Raji (cell line): ENCODE measurements around the gene ENTR1.

Experiments
- POLR2A ChIP-seq: IDR thresholded peaks from 2 replicates; pipeline ENCODE4 v1.6.1; 2011; ENCODE audit warnings: low read depth, low read length, control low read depth; ENCODE audit not compliant: insufficient read depth

ENTR1 gene

DNA sequence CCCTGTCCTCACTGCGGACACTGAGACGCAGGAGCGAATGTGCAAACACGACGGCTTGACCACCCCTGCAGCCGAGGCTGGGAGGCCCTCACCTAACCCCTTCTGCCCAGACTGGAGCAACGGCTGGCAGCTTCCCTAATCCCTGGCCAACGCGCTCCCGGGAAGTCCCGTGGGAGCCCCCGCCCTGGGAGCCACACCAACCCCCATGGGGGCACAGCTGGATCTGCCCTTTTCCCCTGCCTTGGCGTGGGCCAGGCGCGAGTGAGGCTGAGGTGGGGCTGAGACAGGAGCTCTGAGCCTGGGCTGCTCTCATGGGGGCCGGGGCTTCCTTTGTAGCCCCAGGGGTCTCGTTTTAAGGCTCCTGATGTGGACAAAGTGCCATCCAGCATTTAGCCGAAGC lies 42.2 kb downstream of the ENTR1 start:
- TF ChIP-seq POLR2A = no peak

DNA sequence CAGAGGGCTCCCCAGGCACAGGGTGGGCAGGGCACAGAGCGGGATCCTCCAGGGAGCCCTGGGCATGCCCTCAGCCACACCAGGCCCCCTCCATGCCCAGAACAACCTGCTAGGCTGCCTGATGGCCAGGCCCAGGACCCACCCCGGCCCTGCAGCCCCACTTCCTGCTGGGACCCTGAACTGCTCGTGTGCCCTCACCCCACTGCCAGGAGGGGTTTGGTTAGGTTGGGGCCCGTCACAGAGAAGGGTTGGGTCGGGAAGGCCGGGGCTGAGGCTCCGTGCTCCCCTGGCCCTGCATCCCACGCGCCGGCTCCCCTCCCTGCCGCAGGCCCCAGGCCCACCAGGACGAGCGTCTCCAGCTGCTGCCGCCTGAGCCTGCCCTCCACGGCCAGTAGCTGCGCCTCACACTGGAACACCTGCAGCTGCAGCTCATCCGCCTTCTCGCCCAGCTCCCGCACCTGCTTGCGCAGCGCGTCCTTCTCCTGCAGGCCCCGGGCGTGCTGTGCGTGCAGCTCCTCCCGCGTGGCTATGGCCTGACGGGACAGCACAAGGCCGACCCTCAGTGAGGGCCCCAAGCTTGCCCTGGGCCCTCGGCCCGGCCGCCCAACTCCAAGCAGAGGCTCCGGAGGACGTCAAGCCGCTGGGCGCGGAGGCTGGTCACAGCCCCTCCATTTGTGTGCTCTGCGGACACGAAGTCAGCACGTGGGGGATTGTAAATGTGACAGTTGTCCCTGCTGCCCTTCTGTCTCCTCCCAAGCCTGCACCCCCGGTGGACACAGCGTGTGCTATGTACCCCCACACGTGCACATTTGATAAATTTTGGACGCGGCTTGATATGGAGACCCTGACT lies 42.9 kb downstream of the ENTR1 start:
- TF ChIP-seq POLR2A = peak; percentile 12; the same call in 1 of the 2 replicates

DNA sequence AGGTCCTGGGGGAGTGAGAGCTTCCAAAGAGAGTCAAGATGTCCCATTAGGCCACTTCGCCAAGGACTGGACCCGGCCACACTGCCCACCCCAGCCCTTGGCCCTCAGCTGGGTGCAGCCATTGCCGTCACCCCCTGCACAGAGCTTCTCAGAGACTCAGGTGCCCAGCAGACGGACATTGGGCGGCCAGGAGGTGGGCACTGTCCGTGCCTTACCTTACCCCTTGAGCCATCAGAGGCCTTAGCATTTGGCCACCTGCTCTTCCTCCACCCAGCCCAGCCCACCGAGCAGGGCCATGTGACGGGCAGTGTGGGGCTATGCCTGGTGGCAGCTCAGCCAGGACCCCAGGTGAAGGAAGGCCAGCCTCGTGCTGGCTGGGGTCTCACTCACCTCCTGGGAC lies 43.6 kb downstream of the ENTR1 start:
- TF ChIP-seq POLR2A = no peak

DNA sequence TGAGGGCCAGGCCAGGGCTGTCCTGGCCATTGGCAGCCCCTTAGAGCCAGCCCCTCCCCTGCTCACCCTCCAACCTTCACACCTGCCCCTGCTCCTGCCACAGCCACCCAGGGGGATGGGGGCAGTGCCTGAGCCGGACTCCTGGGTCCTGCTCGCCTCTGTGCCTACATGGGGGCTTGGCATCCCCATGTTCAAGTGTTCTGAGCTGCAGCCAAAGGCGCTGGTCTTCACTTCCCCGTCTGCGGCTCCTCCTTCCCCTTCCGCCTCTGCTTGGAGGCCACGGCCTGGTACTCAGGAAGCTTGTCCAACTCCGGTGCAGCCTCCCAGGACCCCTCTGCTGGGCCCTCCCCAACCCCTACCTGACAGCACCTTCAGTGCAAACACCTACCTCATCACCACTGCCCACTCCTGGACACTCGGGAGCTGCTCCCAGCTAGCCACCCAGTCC lies 44.6 kb downstream of the ENTR1 start:
- peak; percentile 31; the same call in 1 of the 2 replicates for TF ChIP-seq POLR2A

DNA sequence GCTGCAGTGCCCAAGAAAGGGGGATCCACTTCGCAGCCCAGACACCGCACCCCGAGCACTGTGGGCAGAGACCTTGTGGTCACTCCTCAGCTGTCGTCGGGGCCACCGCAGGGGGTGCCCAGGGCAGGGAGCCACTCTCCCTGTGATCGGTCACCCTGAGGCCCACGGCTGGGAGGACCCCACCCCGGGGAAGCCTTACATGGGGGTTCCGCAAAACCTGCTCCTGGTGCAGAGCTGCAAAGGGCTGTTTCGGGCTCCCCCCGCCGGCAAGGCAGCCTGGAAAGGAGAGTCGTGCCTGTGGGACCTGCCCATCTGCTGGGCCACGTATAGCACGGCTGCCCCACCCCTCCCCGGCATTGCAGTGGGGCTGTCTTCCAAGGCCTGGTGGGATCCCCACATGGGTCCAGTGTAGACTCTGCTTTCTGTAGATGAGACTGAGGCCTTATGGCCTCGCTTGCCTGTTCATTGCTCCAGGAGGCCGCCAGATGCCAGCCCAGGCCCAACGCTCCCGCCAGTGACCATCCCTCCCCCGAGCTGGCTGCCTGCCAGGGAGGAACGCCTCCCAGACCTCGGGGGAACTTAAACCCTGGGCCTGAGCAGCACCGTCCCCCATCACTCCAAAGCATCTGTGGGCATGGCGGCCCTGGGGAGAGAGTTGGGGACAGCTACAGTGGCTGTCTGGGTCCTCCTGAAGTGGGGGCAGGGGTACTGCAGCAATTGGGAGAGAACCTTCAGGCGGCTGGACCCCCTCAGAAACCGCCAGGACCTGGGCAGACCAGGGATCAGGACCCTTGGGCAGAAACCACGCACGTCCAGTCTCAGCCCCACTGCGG lies 45.3 kb downstream of the ENTR1 start:
- TF ChIP-seq POLR2A = peak; percentile 26; the same call in 1 of the 2 replicates

DNA sequence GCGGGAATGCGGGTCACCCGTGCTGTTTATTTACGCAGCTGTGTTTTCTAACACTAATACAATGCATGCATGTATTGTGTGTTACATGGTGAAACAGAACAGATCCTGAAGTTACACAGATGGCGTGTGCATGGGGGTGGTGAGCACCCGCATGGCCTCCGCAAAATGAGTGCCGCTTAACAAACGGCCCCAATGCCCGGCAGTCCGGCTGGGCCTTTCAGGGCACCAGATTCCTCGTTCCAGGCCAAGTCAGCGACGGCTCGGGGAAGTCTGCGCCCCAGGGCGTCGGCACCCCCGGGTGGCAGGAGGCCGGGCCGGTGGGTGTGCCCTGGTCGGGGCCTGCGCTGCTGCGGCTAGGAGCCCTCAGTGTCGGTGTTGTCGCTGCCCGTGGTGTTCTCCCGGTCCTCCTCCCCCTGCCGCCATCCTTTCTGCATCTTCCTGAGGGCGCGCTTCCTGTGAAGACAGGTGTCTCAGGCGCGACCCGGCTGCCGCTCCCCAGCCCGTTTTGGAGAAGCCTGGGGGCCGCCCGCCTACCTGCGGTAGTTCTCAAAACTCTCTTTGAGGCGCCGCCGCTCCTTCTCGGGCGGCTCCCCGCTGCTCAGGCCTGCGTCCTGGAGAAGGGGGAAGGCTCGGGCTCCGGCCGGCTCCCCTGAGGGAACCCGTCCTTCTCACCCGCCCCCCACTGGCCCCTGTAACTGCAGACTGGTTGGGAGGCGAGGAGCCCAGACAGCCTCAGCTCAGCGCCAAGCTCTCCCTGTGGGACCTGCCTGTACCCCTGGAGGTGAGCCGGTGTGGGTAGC lies 46.3 kb downstream of the ENTR1 start:
- no peak for TF ChIP-seq POLR2A

DNA sequence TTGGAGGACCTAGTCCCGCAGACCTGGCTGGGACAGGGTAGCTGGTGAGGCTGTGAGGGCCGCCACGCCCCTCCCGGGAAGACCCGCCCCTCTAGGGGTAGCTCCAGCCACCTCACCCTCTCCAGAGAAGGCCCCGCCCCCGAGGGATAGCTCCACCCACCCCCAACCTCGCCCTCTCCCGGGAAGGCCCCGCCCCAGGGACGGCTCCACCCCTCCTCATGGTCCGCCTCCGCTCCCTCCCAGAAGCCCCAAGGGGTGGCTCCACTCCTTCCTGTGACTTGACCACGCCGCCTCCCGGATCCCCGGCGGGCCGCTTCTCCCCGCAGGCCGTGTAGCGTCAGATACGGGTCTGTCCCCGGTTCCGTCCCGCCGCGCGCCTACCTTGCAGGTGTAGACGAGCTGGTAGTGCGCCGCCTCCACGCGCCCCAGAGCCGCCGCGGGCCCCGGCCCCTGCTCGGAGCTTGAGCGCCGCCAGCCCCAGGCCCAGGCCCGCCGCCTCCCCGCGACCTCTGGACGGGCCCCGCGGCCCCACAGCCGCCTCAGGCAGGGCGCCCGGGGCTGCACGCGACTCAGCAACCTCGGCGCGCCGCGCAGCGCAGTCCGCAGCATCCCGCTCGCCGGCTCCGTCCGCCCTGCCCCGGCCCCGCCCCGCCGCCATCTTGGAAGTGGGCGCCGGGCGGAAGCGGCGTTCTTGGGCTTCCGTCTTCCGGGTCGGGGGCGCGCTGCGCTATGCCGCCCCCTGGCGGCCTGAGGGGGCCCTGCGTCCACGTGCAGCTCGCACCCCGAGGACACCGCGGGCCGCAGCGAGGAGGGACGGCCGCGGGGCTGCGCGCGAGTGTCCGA lies 47.1 kb downstream of the ENTR1 start, which contains the start of gene DNLZ:
TSS of gene DNLZ (minus strand) at position 639 of the 843 bp plus-strand sequence. CDS start at position 609, 30 bp downstream.
- peak; percentile 86 for TF ChIP-seq POLR2A

DNA sequence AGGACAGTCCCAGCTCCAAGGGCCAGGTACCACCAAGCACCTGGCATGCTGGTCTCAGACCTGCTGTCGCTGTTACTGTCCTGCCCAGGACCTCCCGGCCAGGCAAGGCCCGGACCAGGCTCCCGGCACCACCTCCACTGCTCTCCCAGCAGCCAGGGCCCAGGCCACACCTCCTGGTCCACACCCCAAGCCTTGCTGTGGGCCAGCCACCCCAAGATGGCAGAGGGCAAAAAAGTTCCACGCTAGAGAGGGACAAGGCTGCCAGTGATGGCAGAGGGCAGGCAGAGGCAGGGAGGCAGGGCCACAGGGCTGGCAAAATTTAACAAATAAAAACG lies 48.0 kb downstream of the ENTR1 start:
- TF ChIP-seq POLR2A = no peak

DNA sequence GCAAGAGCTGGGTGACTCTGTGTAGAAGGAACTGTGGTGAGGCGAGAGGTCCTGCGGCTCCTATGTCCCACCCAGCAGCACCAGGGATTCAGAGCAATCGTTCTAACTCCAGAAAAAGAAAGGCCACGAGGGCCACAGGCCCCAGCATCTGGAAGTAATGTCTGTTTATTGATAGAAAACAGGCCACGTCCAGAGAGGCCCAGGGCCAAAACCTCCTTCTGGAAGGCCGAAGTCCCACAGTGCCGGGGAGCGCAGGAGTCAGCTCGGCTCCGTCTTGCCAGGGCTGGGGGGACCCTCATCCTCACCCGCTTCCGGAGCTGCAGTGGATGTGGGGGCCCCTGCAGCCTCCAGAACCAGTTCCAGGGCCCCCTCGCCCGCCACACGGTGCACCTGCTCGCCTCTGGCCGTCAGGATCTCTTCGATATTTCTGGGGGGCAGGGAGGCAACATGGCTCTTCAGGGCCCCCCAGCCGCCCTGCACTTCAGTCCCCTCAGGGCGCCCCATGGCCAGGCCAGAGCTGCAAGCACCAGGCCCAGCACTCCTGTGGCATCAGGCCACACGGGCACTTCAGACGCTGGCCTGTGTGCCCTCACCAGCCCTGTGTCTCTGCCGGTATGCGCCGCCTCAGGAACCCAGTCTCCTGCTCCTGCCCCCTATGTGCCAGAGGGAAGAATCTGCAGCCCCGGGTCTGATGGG lies 48.5 kb downstream of the ENTR1 start:
- no peak for TF ChIP-seq POLR2A

DNA sequence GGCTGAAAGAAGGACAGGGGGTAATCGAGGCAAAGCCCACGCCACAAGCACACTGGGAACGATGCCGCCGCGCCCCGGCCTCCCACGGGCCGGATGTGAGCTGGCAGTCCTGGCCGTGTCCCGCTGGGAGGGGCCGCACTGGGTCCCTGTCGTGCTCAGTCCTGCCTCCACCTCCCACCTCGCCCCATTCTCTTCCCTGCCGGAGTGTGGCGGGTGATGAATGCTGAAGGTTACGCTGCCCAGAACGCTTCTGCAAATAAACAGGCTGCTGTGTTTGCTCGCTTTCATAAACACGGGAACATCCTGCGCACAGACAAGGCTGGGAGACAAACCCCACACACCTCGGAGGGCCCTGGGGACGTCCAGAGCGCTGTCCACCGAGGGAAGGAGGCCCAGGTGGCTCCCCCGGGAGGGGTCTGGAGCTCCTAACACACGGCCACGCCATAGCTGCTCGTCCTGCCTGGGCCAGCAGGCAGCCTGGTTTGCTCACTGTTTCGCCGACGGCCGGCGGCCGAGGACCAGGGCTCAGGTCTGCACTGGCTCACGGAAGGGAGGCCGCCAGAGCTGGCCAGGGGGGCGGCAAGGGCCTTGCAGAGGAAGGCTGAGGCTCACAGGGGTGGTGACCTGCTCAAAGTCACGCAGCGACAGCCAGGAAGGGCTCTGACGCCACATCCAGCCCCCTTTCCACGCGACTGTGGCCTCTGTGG lies 49.2 kb downstream of the ENTR1 start:
- TF ChIP-seq POLR2A = no peak

DNA sequence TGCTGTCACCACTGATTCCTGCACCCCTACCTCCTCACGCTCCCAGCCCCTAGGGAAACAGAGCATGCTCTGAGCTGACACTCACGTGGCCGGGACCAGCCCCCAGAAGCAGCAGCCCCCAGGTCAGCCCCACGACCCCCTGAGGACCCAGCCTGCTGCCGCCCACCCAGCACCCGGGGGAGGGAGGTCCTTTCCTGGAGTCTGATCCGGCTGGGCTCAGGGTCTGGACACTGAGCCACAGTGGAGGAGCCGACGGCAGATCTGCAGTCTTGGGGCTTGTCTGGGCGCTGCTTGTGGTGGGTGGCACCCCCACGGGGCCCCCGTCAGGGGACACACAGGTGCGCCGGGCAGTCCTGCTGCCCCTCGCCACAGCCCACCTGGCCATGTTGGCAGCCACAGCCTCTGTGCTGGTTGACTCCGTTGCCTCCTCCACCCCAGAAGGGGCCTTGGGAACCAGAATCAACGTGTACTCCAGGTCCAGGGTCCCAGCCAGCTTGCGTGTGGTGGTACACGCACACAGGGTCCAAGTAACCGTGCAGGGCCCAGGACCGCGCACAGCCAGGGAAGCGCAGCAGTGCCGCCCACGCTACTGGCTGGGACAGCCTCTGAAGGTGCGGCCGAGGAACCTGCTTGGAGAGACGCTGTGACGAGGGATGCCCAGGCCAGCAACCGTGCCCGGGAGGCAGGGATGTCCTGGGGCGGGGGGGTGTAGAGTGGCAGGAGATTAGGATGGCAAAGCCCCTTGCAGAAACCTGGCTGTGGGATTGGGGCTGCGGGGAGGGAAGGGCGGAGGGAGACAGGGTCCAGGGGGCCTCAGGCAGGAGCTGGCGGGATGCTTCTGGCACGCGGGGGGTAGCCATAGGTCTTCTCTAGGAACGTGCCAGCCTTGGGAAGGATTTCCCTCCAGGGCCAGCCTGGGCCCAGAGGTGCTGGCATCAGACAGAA lies 50.4 kb downstream of the ENTR1 start:
- TF ChIP-seq POLR2A = no peak

DNA sequence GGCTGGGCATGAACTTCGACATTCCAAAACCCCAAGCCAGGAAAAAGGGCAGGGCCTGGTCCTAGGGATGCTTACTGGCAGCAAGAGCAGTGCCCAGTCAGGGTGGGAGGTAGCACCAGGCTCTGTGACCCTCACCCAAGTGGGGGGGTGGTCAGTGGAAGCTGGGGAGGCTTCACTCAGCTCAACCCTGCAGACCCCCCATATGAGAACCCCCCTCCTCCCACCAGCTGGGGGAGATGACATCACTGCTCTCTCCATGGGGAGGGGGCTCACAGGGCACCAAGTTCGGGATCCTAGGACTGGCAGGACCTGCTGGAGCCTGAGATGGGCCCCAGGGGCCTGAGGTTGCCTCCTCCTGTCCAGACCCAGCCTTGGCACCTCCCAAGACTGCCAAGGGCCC lies 51.5 kb downstream of the ENTR1 start:
- TF ChIP-seq POLR2A = no peak

DNA sequence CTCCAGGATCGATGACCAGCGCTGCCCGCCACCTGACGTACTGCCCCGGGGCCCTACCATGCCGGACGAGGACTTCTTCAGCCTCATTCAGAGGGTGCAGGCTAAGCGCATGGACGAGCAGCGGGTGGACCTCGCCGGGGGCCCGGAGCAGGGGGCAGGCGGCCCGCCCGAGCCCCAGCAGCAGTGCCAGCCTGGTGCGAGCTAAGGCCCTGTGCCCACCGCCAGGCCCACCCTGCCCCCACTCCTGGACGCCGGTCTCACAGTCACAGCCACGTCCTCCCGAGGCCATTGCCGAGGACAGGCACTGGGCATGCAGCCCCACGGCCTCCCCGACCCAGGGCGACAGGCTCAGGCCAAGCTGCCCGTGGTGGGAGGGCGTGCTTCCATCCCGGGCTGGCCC lies 52.4 kb downstream of the ENTR1 start:
- no peak for TF ChIP-seq POLR2A
